Stimulated activated CD4-positive, alpha-beta T cell treated with anti-CD3 and anti-CD28 coated beads, Interleukin-1b, Interleukin-23, amount 100 ng/mL, for 24 hours (primary cell): ENCODE measurements around the gene FAM114A2.

ENCODE experiments used
- DNase-seq, 4 experiments: peaks; one replicate each; pipeline ENCODE4 v3.0.0-alpha.2; 2020; ENCODE audit warnings: low read depth in 4 of 4, low spot score in 1 of 4

Gene FAM114A2

GRCh38 chr5:153952057-153952456, 86.7 kb downstream of the FAM114A2 start:
- no peak for DNase-seq

GRCh38 chr5:153941265-153941664, 97.4 kb downstream of the FAM114A2 start:
- no peak for DNase-seq
